AG09319 (cell line): ENCODE data around the gene RNF123.

ENCODE experiments used
- DNase-seq: peaks from one replicate; pipeline ENCODE4 v3.0.0-alpha.2; 2010; ENCODE audit warnings: low read depth; ENCODE audit errors: extremely low read depth
- CTCF ChIP-seq: IDR thresholded peaks from 2 replicates; pipeline ENCODE4 v1.5.1; 2011; ENCODE audit warnings: low read depth, mild to moderate bottlenecking, inconsistent platforms, low read length, moderate library complexity

RNF123 gene

GRCh38 chr3:49704629-49705028 lies 15.3 kb downstream of the RNF123 start:
- no peak for DNase-seq
- TF ChIP-seq CTCF, result no peak

DNA sequence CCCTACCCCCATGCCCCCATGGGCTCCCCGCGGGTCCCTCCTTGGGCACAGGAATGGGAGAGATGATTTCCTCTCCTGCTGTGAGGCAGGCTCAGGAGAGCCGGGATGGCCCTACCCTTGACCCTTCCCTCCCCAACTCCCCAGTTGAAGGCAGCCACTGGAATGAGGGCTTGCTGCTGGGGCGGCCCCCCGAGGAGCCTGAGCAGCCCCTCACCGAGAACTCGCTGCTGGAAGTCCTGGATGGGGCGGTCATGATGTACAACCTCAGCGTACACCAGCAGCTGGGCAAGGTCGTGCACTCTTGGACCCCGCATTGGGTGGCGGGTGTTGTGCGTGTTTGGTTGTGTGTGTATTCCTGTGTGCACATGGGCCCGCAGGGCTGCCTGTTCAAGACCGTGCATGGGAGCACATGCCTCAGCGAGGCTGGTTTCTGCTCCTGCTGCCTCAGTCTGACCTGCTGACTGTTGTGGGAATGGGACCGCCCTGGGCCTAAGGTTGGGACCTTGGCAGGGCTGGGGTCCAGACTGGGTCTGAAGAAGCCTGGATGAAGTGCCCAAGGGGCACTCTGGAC lies 16.1 kb downstream of the RNF123 start:
- TF ChIP-seq CTCF, result no peak
- DNase-seq, result no peak

- TF ChIP-seq CTCF, result no peak
- no peak for DNase-seq
Observed at GRCh38 chr3:49706456-49707112, 17.2 kb downstream of the RNF123 start.

DNA sequence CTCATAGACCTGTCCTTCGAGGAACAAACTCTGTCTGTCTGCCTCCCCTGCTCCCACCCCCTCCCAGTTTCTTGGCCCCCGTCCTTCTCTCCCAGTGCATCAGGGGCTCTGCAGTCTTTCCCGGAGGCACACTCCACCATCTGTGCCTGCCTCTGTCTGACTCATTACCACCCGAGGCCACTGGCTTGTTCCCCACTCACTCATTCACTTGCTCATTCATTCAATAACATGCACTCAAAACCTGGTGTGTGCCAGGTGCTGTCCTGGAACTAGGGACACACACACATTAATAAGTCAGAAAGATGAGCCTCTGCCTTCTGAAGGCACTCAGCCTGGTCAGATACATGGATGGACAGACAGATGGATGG lies 17.7 kb downstream of the RNF123 start:
- DNase-seq, result no peak
- no peak for TF ChIP-seq CTCF

DNA sequence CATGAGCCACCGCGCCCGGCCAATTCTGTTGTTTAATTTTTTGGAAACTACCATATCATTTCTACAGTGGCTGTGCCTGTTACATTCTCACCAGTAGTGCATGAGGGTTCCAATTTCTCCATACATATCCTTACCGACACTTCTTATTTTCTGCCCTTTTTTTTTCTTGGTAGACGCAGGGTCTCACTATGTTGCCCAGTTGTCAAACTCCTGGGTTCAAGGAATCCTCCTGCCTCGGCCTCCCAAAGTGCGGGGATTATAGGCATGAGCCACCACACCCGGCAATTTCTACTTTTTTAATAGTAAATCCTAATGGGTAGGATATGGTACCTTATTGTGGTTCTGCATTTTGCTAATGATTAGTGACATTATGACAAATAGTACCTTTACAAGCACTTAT lies 20.5 kb downstream of the RNF123 start:
- no peak for TF ChIP-seq CTCF
- DNase-seq, result no peak

GRCh38 chr3:49711489-49711888 lies 22.1 kb downstream of the RNF123 start:
- DNase-seq, result no peak
- TF ChIP-seq CTCF, result no peak

DNA sequence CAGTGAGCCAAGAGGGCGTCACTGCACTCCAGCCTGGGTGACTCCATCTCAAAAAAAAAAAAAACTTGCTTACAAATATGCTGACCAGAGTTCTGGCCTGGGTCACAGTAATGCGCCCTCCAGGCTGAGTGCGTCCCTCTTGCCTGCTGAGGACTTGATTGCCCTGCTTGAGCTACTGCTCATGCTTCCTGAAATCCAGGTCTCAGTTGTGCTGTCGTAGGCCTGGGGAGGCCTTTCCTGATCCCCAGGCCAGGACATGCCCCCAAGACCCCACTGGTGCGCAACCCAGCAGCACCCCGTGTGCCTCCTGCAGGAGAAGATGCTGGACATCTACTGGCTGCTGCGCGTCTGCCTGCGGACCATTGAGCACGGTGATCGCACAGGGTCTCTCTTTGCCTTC lies 22.8 kb downstream of the RNF123 start:
- DNase-seq, result no peak
- TF ChIP-seq CTCF, result no peak
